Immature natural killer cell (primary cell): Measurements from ENCODE around the gene METRN. TPM values are rescaled to one million over a fixed set of nuclear protein-coding genes. Genes with fewer than 3 reads are reported as not detected.
A peak's percentile ranks its signal among the peaks of the same experiment; 100 is the strongest.

Source experiments
- DNase-seq, 3 donors: peaks; one replicate each; pipeline ENCODE4 v3.0.0; 2022; ENCODE audit warnings: mixed read lengths in 1 of 3
- H3K27ac Mint-ChIP-seq, 6 donors: one replicate each; pipeline ENCODE4 v1.8.0; 2020; ENCODE audit warnings: mixed read lengths in 6 of 6, mild to moderate bottlenecking in 5 of 6, inconsistent platforms in 4 of 6, moderate library complexity in 3 of 6
- H3K27me3 Mint-ChIP-seq, 3 donors: one replicate each; pipeline ENCODE4 v1.8.0; 2020 to 2021; ENCODE audit warnings: low read depth in 3 of 3, mild to moderate bottlenecking in 3 of 3, mixed read lengths in 3 of 3, moderate library complexity in 3 of 3, inconsistent platforms in 1 of 3
- H3K36me3 Mint-ChIP-seq, 3 donors: one replicate each; pipeline ENCODE4 v1.8.0; 2020; ENCODE audit warnings: mixed read lengths in 3 of 3, inconsistent platforms in 2 of 3, mild to moderate bottlenecking in 2 of 3
- H3K4me1 Mint-ChIP-seq, 2 donors: one replicate each; pipeline ENCODE4 v1.8.0; 2020; ENCODE audit warnings: inconsistent platforms in 2 of 2, mild to moderate bottlenecking in 2 of 2, mixed read lengths in 2 of 2, moderate library complexity in 1 of 2
- H3K4me3 Mint-ChIP-seq, 5 donors: one replicate each; pipeline ENCODE4 v1.8.0; 2020; ENCODE audit warnings: mild to moderate bottlenecking in 5 of 5, mixed read lengths in 5 of 5, inconsistent platforms in 3 of 5, moderate library complexity in 3 of 5
- H3K9me3 Mint-ChIP-seq, 6 donors: one replicate each; pipeline ENCODE4 v1.8.0; 2020; ENCODE audit warnings: mild to moderate bottlenecking in 6 of 6, mixed read lengths in 6 of 6, inconsistent platforms in 4 of 6, moderate library complexity in 3 of 6
- polyA plus RNA-seq, 3 donors: library from polyadenylated mRNA; unstranded; fragments of 300-500 nt; fragmentation: Illumina TruSeq; gene quantifications; one replicate each; pipeline ENCODE4 v1.2.3, GENCODE V29; 2021

Gene METRN
- polyA plus RNA-seq = 10 to 100 TPM; 29.6 to 61.7 (median 45.4) TPM

DNA sequence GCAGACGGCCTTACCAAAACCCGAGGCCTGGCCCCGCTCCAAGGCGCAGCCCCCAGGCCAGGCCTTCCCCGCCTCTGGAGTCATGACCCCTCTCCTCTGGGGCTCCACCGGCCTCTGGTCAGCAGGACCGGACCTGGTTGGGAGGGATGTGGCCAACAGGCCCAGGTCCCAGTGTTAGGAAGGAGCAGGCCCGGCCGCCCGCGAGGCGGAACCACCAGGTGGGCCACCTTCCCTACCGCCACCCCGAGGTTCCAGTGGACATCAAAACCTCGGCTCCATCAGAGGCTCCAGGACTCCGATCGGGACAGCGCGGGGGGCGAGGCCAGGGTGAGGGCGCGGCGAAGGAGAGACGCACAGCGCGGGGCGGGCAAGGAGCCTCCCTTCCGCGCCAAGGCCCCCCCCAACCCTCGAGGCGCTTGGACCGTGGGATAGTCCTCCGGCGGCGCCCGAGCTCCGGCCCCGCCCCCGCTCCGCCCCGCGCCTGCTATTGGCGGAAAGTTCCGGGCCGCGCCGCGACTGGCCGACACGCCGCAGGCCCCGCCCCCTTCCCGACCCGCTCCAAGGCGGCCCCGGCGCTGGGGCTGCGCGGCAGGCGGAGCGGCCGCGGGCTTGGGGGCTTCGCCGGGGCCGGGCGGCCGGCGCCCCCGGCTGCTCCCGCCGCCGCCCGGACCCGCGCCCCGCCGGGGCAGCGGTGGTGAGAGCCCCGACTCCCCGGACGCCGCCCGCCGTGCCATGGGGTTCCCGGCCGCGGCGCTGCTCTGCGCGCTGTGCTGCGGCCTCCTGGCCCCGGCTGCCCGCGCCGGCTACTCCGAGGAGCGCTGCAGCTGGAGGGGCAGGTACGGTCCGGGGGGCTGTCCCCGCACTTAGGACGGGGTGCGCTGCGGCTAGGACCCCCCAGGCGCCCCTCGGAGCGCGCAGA, at the start of gene METRN:
Gene METRN (plus strand): TSS at position 561 of the 919 bp plus-strand sequence. CDS start 172 bp downstream, at position 733.
- H3K4me1 Mint-ChIP-seq = peaks cover 1 to 15% of the 10 kb centered on the region in 2 donors
- H3K27ac Mint-ChIP-seq = no peak within 1 kb of the TSS
- H3K36me3 Mint-ChIP-seq = no peaks in the 10 kb centered on the region
- H3K27me3 Mint-ChIP-seq = peaks cover 2 to 8% (median 7%) of the 10 kb centered on the region in 3 donors
- peak; percentile 87 to 89 (median 89) for DNase-seq
- no peaks in the 10 kb centered on the region for H3K9me3 Mint-ChIP-seq
- H3K4me3 Mint-ChIP-seq = peak within 1 kb of the TSS; percentile 23 to 76 (median 54)

DNA sequence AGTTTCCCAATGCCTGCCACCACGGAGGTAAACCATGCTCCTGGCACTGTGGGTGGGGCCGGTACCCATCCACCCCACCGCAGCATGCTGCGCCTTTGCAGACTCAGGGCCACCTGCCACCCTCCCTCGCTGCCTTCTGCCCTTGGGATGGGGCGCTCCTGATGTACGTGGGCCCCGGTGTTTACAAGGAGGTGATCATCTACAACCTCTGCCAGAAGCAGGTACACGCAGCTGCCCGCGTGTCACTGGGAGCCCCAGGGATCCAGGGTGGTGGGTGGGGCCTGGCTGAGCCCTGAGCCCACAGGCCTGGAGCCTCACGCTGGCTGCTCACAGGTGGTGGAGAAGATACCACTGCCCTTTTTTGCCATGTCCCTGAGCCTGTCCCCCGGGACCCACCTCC, 48.3 kb upstream of the METRN start:
- H3K4me1 Mint-ChIP-seq = peaks cover 6 to 15% of the 10 kb centered on the region in 2 donors
- H3K36me3 Mint-ChIP-seq = no peaks in the 10 kb centered on the region
- peaks cover 1 to 3% (median 2%) of the 10 kb centered on the region in 3 donors for H3K27me3 Mint-ChIP-seq
- no peak for DNase-seq
- no peak overlapping the region for H3K27ac Mint-ChIP-seq
- H3K4me3 Mint-ChIP-seq = no peak overlapping the region
- no peaks in the 10 kb centered on the region for H3K9me3 Mint-ChIP-seq

DNA sequence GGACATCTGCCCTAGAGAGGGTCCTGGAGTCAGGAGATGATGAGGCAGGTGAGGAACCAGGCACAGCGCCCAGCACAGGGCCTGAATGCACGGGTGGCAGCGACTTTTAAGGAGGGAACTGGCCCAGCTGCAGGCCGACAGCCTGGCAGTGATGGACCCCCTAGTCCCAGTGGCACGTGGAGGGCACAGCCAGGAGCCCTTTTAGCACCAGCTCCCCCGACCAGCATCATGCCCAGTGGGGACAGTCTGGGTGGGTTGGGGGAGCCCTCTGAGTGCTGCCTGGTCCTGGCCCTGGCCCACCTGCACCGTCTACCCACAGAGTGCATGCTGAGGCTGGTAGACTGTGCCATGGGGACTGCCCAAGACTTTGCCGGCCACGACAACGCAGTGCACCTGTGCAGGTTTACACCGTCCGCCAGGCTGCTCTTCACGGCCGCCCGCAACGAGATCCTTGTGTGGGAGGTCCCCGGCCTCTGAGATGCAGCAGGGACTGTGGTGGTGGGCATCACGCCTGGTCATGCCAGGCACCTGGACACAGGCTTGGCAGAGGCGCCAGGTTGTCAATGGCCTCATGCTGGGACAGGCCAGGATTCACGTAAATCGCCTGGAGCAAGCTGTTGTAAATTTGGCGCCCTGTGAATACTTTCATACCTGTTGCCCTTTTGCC, 47.7 kb upstream of the METRN start:
- Mint-ChIP-seq H3K27me3 (peaks cover 1 to 3% (median 2%) of the 10 kb centered on the region in 3 donors), H3K36me3 (no peaks in the 10 kb centered on the region), H3K4me1 (peaks cover 6 to 15% of the 10 kb centered on the region in 2 donors), H3K27ac (peak overlapping the region; percentile 81 to 95 (median 88)), H3K4me3 (peak overlapping the region; percentile 61 to 82 (median 76)), H3K9me3 (no peaks in the 10 kb centered on the region)
- no peak for DNase-seq

DNA sequence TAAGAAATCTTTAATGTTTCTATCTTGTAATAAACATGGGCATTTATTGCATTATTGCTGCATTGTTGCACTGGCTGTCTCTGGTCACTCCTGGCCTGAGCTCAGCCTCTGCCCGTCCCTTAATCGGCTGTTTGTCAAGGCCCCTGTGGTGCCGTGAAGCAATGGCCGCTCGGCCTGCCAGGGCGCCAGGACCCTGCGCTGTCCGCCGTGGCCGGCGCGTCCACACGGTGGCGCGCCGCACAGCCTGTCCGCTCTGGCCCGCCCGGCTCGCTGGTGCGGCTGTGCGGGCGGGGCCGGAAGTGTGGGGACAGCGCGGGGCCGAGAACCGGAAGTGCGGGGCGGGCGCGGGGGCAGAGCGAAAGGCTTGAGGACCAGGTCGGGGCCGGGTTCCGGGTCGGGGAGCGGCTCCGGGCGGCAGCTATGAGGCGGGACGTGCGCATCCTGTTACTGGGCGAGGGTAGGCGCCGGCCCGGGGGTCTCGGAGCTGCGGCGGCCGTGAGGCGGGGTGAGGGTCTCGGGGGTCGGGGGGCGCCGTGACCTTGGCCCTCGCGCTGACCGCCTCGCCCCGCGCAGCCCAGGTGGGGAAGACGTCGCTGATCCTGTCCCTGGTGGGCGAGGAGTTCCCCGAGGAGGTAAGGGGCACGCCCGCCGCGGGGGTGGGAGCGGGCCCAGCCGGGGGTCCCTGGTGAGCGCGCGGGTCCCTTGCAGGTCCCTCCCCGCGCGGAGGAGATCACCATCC, 47.0 kb upstream of the METRN start, which contains the start of gene RHOT2:
Gene RHOT2 (plus strand): TSS at position 353 of the 739 bp plus-strand sequence. CDS start 68 bp downstream, at position 421.
- peaks cover 6 to 12% of the 10 kb centered on the region in 2 donors for H3K4me1 Mint-ChIP-seq
- H3K4me3 Mint-ChIP-seq = peak within 1 kb of the TSS; percentile 69 to 82 (median 76)
- no peaks in the 10 kb centered on the region for H3K36me3 Mint-ChIP-seq
- DNase-seq = peak; percentile 95 to 96 (median 96)
- H3K27me3 Mint-ChIP-seq = peaks cover 1 to 3% (median 2%) of the 10 kb centered on the region in 3 donors
- H3K27ac Mint-ChIP-seq = peak within 1 kb of the TSS; percentile 81 to 95 (median 88)
- no peaks in the 10 kb centered on the region for H3K9me3 Mint-ChIP-seq

DNA sequence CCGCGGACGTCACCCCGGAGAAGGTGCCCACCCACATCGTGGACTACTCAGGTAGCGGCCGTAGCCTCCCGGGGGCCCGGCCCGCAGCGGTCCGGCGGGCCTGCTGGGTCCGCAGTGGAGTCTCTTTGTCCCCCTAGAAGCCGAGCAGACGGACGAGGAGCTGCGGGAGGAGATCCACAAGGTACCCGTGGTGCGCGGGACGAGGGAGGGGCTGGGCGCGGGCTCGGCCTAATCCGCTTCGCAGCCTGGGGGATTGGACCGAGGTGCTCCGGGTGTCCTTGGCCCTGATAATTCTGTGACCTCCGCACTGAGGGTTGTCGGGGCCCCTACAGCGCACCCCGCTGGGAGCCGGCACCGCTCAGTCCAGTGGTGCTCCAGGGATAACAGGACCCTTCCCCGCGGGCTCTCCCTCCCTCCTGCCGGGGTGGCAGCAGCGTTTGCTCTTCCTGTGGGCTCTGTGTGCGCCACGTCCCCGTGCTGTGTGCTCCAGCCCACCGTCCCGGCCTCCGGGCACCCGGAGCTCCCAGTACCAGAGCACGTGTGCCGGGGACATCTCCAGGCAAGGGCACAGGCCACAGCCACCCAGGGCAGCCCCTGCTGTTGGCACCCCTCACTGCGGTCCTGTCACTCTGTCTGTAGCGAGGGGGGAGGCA, 46.3 kb upstream of the METRN start:
- no peak for DNase-seq
- H3K36me3 Mint-ChIP-seq = no peaks in the 10 kb centered on the region
- peaks cover 6 to 11% of the 10 kb centered on the region in 2 donors for H3K4me1 Mint-ChIP-seq
- peak overlapping the region; percentile 58 to 80 (median 69) for H3K4me3 Mint-ChIP-seq
- H3K27me3 Mint-ChIP-seq = peaks cover 1 to 3% (median 2%) of the 10 kb centered on the region in 3 donors
- H3K27ac Mint-ChIP-seq = peak overlapping the region in 3 of 6 donors; percentile 34 to 70 (median 62)
- no peaks in the 10 kb centered on the region for H3K9me3 Mint-ChIP-seq

DNA sequence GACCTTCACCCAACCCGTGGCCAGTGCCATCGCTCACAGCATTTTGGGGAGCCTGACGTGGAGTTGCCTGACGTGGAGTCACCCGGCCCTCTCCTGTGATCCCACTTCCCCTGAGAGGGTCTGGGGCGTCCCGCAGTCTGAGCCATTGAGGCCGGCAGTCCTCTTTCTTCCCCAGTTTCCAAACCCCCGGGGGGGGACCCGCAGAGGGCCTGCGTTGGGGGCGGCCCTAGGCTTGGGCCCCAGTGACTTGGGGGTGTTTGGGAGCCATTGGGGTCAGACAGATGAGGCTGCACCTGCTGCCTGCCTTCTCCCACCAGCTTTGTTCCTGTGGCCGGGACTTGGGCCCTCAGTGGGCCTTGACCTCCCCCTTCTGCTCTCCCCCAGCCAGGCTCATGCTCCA, 45.3 kb upstream of the METRN start:
- H3K4me1 Mint-ChIP-seq = peaks cover 6 to 11% of the 10 kb centered on the region in 2 donors

GRCh38 chr16:670485-671352, 44.2 kb upstream of the METRN start:
- H3K4me1 Mint-ChIP-seq = peaks cover 6 to 15% of the 10 kb centered on the region in 2 donors
- H3K27me3 Mint-ChIP-seq = peaks cover 2 to 6% (median 4%) of the 10 kb centered on the region in 3 donors
- H3K4me3 Mint-ChIP-seq = peak overlapping the region; percentile 18 to 63 (median 53)
- no peaks in the 10 kb centered on the region for H3K9me3 Mint-ChIP-seq
- H3K36me3 Mint-ChIP-seq = no peaks in the 10 kb centered on the region
- DNase-seq = no peak
- peak overlapping the region in 1 of 6 donors; percentile 62 for H3K27ac Mint-ChIP-seq

More for the DNA sequence above, 45.3 kb upstream of the METRN start:
- no peaks in the 10 kb centered on the region for H3K9me3 Mint-ChIP-seq
- H3K27me3 Mint-ChIP-seq = peaks cover 1 to 3% (median 2%) of the 10 kb centered on the region in 3 donors
- peak overlapping the region in 1 of 6 donors; percentile 75 for H3K27ac Mint-ChIP-seq
- H3K4me3 Mint-ChIP-seq = peak overlapping the region; percentile 5 to 80 (median 53)
- no peak for DNase-seq
- no peaks in the 10 kb centered on the region for H3K36me3 Mint-ChIP-seq

DNA sequence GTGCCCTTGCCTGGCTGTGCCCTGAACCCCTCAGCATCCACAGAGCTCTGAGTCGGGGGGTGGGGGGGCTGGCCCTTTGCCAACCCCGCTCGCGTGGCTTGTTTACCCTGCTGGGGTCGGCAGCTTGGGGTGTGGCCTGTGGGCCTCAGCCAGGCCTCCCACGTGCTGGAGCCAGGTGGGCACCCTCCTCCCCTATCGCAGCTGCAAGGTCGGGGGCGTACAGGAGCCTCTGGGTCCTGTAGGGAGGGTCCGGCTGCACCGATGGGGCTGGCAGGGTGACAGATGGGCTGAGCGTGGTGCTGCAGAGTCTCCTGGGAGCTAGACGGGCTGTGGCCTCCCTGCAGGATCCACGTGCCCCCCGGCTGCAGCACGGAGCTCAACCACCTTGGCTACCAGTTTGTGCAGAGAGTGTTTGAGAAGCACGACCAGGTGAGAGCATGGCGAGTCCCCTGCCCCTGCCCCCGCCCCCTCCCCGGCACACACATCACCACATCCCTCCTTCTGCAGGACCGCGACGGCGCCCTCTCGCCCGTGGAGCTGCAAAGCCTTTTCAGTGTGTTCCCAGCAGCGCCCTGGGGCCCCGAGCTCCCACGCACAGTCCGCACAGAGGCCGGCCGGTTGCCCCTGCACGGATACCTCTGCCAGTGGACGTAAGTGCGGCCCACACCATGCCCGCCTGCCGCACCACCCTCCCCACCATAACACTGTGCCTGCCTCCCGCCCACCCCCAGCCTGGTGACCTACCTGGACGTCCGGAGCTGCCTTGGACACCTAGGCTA, 43.4 kb upstream of the METRN start:
- Mint-ChIP-seq H3K36me3 (no peaks in the 10 kb centered on the region), H3K27ac (no peak overlapping the region), H3K9me3 (no peaks in the 10 kb centered on the region), H3K4me1 (peaks cover 6 to 15% of the 10 kb centered on the region in 2 donors), H3K27me3 (peaks cover 2 to 6% (median 4%) of the 10 kb centered on the region in 3 donors), H3K4me3 (no peak overlapping the region)
- no peak for DNase-seq

- Mint-ChIP-seq H3K27ac (no peak overlapping the region), H3K36me3 (no peaks in the 10 kb centered on the region), H3K4me3 (no peak overlapping the region), H3K9me3 (no peaks in the 10 kb centered on the region), H3K27me3 (peaks cover 2 to 8% (median 4%) of the 10 kb centered on the region in 3 donors), H3K4me1 (peaks cover 5 to 15% of the 10 kb centered on the region in 2 donors)
- DNase-seq = no peak
These were observed 42.5 kb upstream of the METRN start for GRCh38 chr16:672371-672770.

DNA sequence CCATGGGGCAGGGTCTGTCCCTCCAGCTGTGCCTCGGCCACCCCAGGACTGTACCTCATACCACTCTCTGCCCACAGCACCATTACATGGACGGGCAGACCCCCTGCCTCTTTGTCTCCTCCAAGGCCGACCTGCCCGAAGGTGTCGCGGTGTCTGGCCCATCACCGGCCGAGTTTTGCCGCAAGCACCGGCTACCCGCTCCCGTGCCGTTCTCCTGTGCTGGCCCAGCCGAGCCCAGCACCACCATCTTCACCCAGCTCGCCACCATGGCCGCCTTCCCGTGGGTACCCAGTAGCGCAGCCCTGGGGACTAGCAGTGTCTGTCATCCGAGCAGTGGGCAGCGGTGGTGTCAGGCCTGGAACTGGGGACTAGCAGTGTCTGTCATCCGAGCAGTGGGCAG, 42.1 kb upstream of the METRN start:
- no peak for DNase-seq
- Mint-ChIP-seq H3K9me3 (no peaks in the 10 kb centered on the region), H3K4me3 (no peak overlapping the region), H3K4me1 (peaks cover under 1 to 10% of the 10 kb centered on the region in 2 donors), H3K27me3 (peaks cover 0 to 8% (median 3%) of the 10 kb centered on the region in 3 donors), H3K27ac (no peak overlapping the region), H3K36me3 (no peaks in the 10 kb centered on the region)

GRCh38 chr16:673399-673991, 41.4 kb upstream of the METRN start:
- H3K9me3 Mint-ChIP-seq = no peaks in the 10 kb centered on the region
- no peaks in the 10 kb centered on the region for H3K36me3 Mint-ChIP-seq
- no peak for DNase-seq
- H3K27me3 Mint-ChIP-seq = peaks cover 0 to 6% (median 3%) of the 10 kb centered on the region in 3 donors
- no peak overlapping the region for H3K4me3 Mint-ChIP-seq
- peaks cover 0 to 10% of the 10 kb centered on the region in 2 donors for H3K4me1 Mint-ChIP-seq
- no peak overlapping the region for H3K27ac Mint-ChIP-seq
